Stimulated activated naive CD4-positive, alpha-beta T cell treated with Interleukin-2 at 50 U/mL for 16 hours (primary cell): ENCODE results near the gene USH2A.

Source experiments
- DNase-seq: peaks from one replicate; lab custom pipeline; 2025; lab: John Stamatoyannopoulos, UW

USH2A gene

GRCh38 chr1:215780139-215780538 is 643.1 kb downstream of the USH2A start:
- DNase-seq = no peak

DNA sequence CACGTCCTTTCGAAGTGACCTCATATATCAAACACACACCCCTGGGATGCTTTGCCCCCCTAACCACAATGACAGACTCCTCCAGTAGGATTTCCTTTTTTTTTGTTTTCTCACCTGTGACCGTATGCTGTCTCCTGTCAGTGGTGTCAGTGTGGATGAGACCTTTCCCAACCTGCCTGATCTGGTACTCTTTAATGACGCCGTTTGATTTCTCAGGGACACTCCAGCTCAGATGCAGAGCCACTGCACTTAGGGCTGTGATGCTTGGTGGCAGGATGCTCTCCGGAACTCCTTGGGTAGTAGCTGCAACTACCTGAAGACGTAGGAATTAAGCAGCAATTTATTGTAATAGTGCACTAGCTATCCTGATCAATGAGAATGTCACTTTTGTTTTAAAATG is 643.5 kb downstream of the USH2A start:
- no peak for DNase-seq

GRCh38 chr1:215777370-215777925 is 645.8 kb downstream of the USH2A start:
- DNase-seq = no peak

DNA sequence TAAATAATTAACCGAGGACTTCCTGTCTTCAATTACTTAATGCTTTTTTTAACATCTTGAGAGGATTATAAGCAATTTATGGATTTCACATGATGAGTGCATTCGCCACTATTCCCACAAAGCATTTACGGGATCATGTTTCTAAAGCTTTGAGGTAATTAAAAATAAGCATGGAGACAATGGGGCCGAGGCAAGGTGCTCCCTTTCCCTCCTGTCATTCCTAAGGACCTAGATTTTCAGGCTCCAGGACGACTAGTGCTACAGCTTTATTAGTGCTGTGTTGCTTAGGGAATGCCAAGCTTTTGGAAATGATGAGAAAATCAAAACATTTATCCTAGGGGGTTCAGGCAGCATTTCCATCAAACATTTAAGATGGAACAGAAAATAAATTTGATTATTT is 646.9 kb downstream of the USH2A start:
- DNase-seq = no peak

GRCh38 chr1:215772151-215772550 is 651.1 kb downstream of the USH2A start:
- DNase-seq = no peak

GRCh38 chr1:215768303-215768702 is 654.9 kb downstream of the USH2A start:
- DNase-seq = no peak

DNA sequence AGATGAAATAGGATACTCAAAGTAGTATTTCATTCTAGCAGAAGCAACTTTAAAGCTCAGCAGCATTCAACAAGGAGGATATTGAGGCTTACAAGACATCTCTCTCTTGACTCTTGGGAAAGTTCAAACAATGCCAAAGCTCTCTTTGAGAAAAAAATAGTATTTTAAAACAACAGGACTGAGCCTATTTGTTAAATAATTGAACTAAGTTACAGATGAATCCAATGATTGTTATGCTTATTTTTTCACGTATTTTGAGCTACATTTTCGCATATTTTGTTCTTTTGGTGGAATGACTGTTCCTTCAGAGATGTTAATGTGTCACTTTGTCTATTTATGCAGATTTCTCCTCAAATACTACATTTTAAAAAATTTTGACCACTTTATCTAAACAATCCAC is 655.5 kb downstream of the USH2A start:
- no peak for DNase-seq

GRCh38 chr1:215766521-215766920 is 656.7 kb downstream of the USH2A start:
- DNase-seq = no peak

DNA sequence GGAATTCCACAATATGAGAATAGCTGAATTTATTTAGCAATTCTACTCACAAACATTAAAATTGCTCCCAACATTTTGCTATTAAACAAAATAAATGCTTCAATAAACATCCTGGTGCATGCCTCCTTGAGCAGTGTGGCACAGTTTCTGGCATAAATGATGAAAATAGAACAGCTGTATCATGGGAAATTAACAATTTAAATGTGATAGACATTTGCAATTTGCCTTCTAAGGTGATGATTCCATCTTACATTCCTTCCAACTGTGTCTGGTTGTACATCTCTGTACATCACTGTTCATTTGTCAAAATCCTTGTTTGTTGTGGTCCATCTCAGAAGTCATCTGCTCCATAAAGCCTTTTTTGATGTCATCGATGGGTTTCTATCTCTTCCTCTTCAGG is 657.4 kb downstream of the USH2A start:
- no peak for DNase-seq

GRCh38 chr1:215761446-215761845 is 661.8 kb downstream of the USH2A start:
- no peak for DNase-seq

GRCh38 chr1:215754112-215754511 is 669.1 kb downstream of the USH2A start:
- no peak for DNase-seq

GRCh38 chr1:215749414-215749813 is 673.8 kb downstream of the USH2A start:
- DNase-seq = no peak

DNA sequence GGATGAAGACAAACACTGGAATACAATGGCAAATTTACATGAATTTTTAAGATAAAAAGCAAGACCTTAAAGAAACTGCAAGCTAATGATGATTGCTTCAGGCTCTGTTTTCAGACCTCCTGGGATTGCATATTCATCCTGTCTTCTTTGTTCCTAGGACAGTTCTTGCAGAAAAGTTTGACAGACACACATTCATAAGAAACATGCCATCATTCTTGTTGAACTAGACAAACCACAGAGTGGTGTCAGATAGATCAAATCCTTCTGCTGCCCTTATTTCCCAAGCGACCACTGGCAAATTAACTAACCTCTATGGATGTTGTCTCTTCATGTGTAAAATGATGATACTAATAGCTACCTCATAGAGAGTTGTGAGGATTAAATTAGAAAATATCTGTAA is 674.8 kb downstream of the USH2A start:
- DNase-seq = no peak

DNA sequence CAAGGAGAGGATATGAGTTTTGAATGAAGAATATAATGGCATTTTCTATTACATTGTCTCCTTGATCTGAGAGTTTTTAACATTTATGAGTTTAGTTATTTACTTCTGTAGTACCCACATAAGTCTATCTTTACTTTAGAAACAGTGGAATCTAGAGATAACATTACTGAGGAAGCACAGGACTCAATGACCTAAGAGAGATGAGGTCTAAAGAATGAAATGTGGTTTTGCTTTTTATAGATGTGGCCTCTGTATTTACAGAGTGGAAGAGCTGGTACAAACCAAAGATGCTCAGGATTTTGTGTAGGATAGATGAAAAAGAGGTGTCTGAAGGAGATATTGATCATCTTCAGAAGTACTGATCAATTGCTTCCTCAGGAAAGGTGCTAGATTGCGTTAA is 678.8 kb downstream of the USH2A start:
- no peak for DNase-seq

DNA sequence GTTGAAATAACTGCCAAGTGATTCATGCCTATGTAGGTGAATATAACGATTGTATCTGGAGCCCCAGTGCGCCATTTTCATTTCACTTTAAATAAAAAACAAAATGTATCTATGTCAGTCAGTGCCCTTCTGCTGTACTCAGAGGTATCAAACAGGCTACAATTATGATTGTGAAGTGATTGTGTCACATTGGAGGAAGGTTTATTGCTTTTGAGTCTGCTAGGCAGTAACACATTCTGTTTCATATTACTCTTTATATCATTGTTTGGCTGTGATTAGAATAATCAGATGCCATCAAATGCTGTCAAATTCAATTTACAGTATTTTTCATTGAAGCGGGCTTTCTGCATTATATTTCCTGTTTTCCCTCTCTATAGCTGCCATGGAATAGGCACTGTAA is 684.2 kb downstream of the USH2A start:
- no peak for DNase-seq

GRCh38 chr1:215731699-215732098 is 691.5 kb downstream of the USH2A start:
- DNase-seq = no peak

GRCh38 chr1:215730600-215730999 is 692.6 kb downstream of the USH2A start:
- no peak for DNase-seq

DNA sequence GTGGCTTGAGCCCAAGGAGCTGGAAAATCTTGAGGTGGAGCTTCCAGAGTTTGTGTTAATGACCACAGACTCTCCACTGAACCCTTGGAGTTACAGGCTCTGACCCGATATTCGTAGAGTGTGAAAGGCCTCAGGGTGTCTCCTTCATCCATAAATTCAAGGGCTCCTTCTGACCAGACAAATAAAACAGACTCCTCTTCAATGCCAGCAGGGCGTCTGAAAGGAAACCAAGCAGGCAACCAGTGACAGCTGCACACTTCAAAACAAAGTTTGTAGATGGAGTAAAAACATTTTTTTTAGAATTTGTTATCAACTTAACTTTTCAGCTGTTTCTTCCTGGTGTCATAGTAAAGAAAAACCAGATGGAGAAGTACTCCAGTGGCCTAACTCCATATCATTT is 695.1 kb downstream of the USH2A start:
- DNase-seq = no peak

- no peak for DNase-seq
These were observed 703.1 kb downstream of the USH2A start for GRCh38 chr1:215720126-215720525.

DNA sequence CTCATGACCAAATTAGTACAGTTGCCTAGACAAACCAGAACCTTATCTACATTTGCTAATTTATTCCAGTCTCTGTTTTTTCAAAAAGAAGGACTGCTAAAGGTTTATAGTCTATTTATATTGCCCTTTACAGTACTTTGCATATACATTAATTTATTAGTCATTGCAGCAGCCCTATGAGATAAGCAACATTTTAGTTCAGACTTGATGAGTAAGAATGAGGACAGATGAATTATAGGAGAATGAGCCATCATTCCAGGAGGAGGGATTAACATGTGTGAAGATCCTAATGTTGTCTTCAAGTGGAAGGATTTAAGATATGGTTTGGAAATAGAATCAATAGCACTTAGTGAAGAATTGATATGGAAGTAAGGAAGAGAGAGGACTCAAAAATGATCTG is 703.7 kb downstream of the USH2A start:
- DNase-seq = no peak

- DNase-seq = no peak
These were observed 704.5 kb downstream of the USH2A start for GRCh38 chr1:215718575-215719287.

DNA sequence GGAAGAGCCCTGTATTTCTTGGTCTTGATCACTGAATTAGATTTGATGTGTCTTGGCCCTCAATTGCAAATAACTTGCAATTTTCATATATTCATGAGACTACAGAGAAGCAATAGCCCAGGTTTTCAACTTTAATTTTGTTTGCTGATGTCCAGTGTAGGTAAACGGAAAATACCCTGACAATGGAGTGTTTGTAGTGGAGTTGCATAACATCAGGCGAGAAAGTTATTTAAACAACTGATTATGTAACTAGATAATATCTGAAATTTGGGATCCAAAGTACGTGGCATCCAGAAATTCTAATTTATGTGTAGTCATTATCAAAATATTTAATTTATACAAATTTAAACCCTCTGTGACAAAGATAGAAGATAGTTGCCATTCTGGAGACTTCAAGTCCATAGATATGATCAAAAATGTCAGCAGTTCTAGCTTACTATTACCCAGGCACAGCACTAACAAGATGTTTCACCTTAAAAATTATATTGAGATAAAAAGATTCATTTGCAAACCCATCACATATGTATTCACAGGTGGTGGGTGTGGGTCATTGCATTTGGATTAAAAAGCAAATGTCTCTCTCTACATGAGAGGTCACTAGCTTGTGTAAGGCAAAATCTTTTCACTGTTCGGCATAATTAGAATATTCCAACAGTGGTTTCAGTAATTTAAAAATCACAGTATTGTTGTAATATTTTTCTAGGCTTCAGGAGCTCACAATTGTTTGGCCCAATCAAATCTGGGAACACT is 705.4 kb downstream of the USH2A start:
- no peak for DNase-seq

- DNase-seq = no peak
These were observed 712.4 kb downstream of the USH2A start for GRCh38 chr1:215710899-215711225.
